Mesenchymal stem cell (in vitro differentiated cells and primary cell): Measurements from ENCODE around the gene NIT2.
"Not testable (repeated sequence)": the region's sequence is repeated elsewhere in the genome, so short reads cannot be mapped to it uniquely, and the experiment has no call there.

ENCODE experiments used
- DNase-seq: peaks from one replicate; pipeline ENCODE4 v3.0.0-alpha.2; 2013
- H2AFZ ChIP-seq: one replicate; pipeline ENCODE4 v1.6.1; 2013; ENCODE audit warnings: low read depth, mild to moderate bottlenecking, control low read depth, inconsistent platforms, low read length, moderate library complexity
- H2AK5ac ChIP-seq: 2 replicates; pipeline ENCODE4 v1.6.1; 2013; ENCODE audit warnings: low read length, moderate library complexity, mild to moderate bottlenecking, inconsistent platforms; ENCODE audit not compliant: severe bottlenecking
- H2BK120ac ChIP-seq: one replicate; pipeline ENCODE4 v1.6.1; 2013; ENCODE audit warnings: low read depth, mild to moderate bottlenecking, inconsistent platforms, low read length, moderate library complexity
- H2BK12ac ChIP-seq, 2 experiments: one replicate each; pipeline ENCODE4 v1.6.1; 2013; ENCODE audit warnings: inconsistent platforms in 2 of 2, low read length in 2 of 2, mild to moderate bottlenecking in 2 of 2, moderate library complexity in 2 of 2, control low read depth in 1 of 2
- H2BK15ac ChIP-seq: one replicate; pipeline ENCODE4 v1.6.1; 2013; ENCODE audit warnings: mild to moderate bottlenecking, low read depth, inconsistent platforms; ENCODE audit not compliant: poor library complexity, severe bottlenecking
- H2BK5ac ChIP-seq: 2 replicates; pipeline ENCODE4 v1.6.1; 2013; ENCODE audit warnings: low read depth, mild to moderate bottlenecking, low read length, control low read depth, inconsistent platforms; ENCODE audit not compliant: poor library complexity, severe bottlenecking
- H3K14ac ChIP-seq, 2 experiments: one replicate each; pipeline ENCODE4 v1.6.1; 2013; ENCODE audit warnings: inconsistent platforms in 2 of 2, low read length in 2 of 2, control low read depth in 1 of 2, mild to moderate bottlenecking in 1 of 2, moderate library complexity in 1 of 2
- H3K18ac ChIP-seq, 2 experiments: one replicate each; pipeline ENCODE4 v1.6.1; 2013; ENCODE audit warnings: inconsistent platforms in 2 of 2, low read length in 2 of 2, control low read depth in 1 of 2, low read depth in 1 of 2, mild to moderate bottlenecking in 1 of 2
- H3K23ac ChIP-seq, 2 experiments: one replicate each; pipeline ENCODE4 v1.6.1; 2013; ENCODE audit warnings: inconsistent platforms in 2 of 2, low read length in 2 of 2, mild to moderate bottlenecking in 2 of 2, moderate library complexity in 2 of 2, control low read depth in 1 of 2
- H3K27ac ChIP-seq: 2 replicates; pipeline ENCODE4 v1.5.1; 2013; ENCODE audit warnings: mild to moderate bottlenecking, moderate library complexity, low read length, control low read depth, inconsistent platforms; ENCODE audit not compliant: poor library complexity, severe bottlenecking
- H3K27me3 ChIP-seq, 2 experiments: 2 replicates each; pipeline versions ENCODE4 v1.6.1 to v1.7.0; 2013; ENCODE audit warnings: low read length in 2 of 2, mild to moderate bottlenecking in 2 of 2, moderate library complexity in 2 of 2, control low read depth in 1 of 2, inconsistent platforms in 1 of 2; ENCODE audit not compliant: control insufficient read depth in 1 of 2, insufficient read depth in 1 of 2
- H3K36me3 ChIP-seq, 2 experiments: 2 replicates each; pipeline versions ENCODE4 v1.6.1 to v1.7.0; 2013; ENCODE audit warnings: low read length in 2 of 2, control low read depth in 1 of 2, inconsistent platforms in 1 of 2, low read depth in 1 of 2, mild to moderate bottlenecking in 1 of 2; ENCODE audit not compliant: insufficient read depth in 2 of 2, control insufficient read depth in 1 of 2
- H3K4ac ChIP-seq, 2 experiments: one replicate each; pipeline ENCODE4 v1.6.1; 2013; ENCODE audit warnings: inconsistent platforms in 2 of 2, low read length in 2 of 2, mild to moderate bottlenecking in 2 of 2, moderate library complexity in 2 of 2, control low read depth in 1 of 2, low read depth in 1 of 2
- H3K4me1 ChIP-seq: 2 replicates; pipeline ENCODE4 v1.6.1; 2013; ENCODE audit warnings: low read depth, low read length, control low read depth; ENCODE audit not compliant: control insufficient read depth, insufficient read depth
- H3K4me2 ChIP-seq: 2 replicates; pipeline ENCODE4 v1.6.1; 2013; ENCODE audit warnings: low read length, mild to moderate bottlenecking, inconsistent platforms; ENCODE audit not compliant: poor library complexity, severe bottlenecking
- H3K4me3 ChIP-seq, 2 experiments: 2 replicates each; pipeline versions ENCODE4 v1.5.1 to v1.7.0; 2013; ENCODE audit warnings: low read length in 2 of 2, mild to moderate bottlenecking in 2 of 2, control low read depth in 1 of 2, low read depth in 1 of 2; ENCODE audit not compliant: insufficient read depth in 1 of 2
- H3K79me1 ChIP-seq: replicated peaks from 2 replicates; pipeline ENCODE4 v1.6.1; 2013; ENCODE audit warnings: mild to moderate bottlenecking, control low read depth, low read length, inconsistent platforms; ENCODE audit not compliant: poor library complexity, severe bottlenecking
- H3K9ac ChIP-seq: 2 replicates; pipeline ENCODE4 v1.7.0; 2013; ENCODE audit warnings: mild to moderate bottlenecking, low read length, moderate library complexity
- H3K9me3 ChIP-seq: 2 replicates; pipeline ENCODE4 v1.7.0; 2013; ENCODE audit warnings: mild to moderate bottlenecking, low read length; ENCODE audit not compliant: control insufficient read depth
- H4K8ac ChIP-seq: one replicate; pipeline ENCODE4 v1.6.1; 2013; ENCODE audit warnings: inconsistent platforms, mild to moderate bottlenecking, low read length, moderate library complexity
- H4K91ac ChIP-seq: one replicate; pipeline ENCODE4 v1.6.1; 2013; ENCODE audit warnings: mild to moderate bottlenecking, low read length, inconsistent platforms
- WGBS: methylation state at CpG from one replicate; pipeline ENCODE4 v1.1.7; 2013; ENCODE audit warnings: mixed read lengths; 5-methylcytosine and 5-hydroxymethylcytosine counted together

The NIT2 gene

DNA sequence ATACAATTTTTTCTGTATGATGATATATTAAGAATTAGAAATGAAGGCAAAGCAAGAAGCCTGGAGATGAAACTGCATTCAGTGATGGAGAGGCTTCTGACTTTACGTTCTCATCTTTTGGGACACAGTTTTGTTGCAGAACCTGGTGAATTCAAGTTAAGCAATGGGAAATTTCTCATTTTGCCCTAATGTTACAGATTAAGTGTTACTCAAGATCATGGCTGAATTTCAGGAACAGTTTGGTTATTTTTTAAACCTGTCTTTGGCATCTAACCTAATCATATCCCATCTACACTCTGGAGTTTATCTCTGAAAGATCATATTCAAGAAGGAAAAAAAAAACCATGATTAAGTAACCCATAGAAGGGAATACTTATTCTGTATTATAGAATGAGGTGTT lies 6.0 kb downstream of the NIT2 start:
- 92% methylated on average over 1 of the region's 1 CpG for WGBS
- no peak overlapping the region for H3K4me3 ChIP-seq
- no peak overlapping the region for H2BK15ac ChIP-seq

DNA sequence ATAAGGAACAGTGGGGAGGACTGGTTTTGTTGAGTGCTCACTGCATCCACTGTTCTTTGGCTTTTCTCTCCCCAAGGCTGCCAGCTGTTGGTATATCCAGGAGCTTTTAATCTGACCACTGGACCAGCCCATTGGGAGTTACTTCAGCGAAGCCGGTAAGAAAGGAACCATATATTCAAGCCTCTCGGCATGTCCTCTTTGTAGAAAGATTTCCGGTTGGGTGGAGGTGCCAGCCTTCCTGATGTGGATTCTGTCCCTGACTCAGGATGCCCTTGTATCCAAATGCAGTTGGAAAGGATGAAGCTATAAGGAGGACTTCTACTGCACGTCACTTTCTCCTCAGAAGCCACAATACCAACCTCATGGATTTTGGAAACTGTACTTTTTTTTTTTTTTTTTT lies 14.2 kb downstream of the NIT2 start:
- Histone ChIP-seq H2BK12ac (no peak overlapping the region), H3K23ac (no peak overlapping the region), H3K79me1 (peaks cover 9% of the 10 kb centered on the region), H3K14ac (no peak overlapping the region), H2BK15ac (no peak overlapping the region), H3K27ac (no peak overlapping the region), H3K27me3 (no peaks in the 10 kb centered on the region), H2BK5ac (no peak overlapping the region), H3K9me3 (peaks cover 3% of the 10 kb centered on the region), H2BK120ac (no peak overlapping the region), H3K18ac (no peak overlapping the region), H4K91ac (no peak overlapping the region), H3K4me1 (no peaks in the 10 kb centered on the region), H3K4me3 (no peak overlapping the region), H3K36me3 (peaks cover 27 to 83% of the 10 kb centered on the region in 2 experiments), H3K4me2 (no peak overlapping the region), H3K4ac (no peak overlapping the region), H3K9ac (no peak overlapping the region), H2AK5ac (no peak overlapping the region), H2AFZ (no peak overlapping the region), H4K8ac (no peak overlapping the region)
- WGBS = 97% methylated on average over 4 of the region's 5 CpGs
- no peak for DNase-seq

More for the DNA sequence above, 6.0 kb downstream of the NIT2 start:
- H2BK12ac ChIP-seq = no peak overlapping the region
- H4K8ac ChIP-seq = no peak overlapping the region
- H3K79me1 ChIP-seq = peaks cover 19% of the 10 kb centered on the region
- no peak for DNase-seq
- no peak overlapping the region for H3K14ac ChIP-seq
- no peak overlapping the region for H3K18ac ChIP-seq
- peaks cover 2% of the 10 kb centered on the region for H3K9me3 ChIP-seq
- H4K91ac ChIP-seq = no peak overlapping the region
- H3K4ac ChIP-seq = no peak overlapping the region
- no peak overlapping the region for H2BK120ac ChIP-seq
- H2AFZ ChIP-seq = no peak overlapping the region
- H3K9ac ChIP-seq = no peak overlapping the region
- no peak overlapping the region for H3K27ac ChIP-seq
- H3K4me1 ChIP-seq = peaks cover 4% of the 10 kb centered on the region
- no peak overlapping the region for H3K4me2 ChIP-seq
- H2AK5ac ChIP-seq = no peak overlapping the region
- H2BK5ac ChIP-seq = no peak overlapping the region
- no peak overlapping the region for H3K23ac ChIP-seq
- peaks cover 18 to 67% of the 10 kb centered on the region in 2 experiments for H3K36me3 ChIP-seq
- no peaks in the 10 kb centered on the region for H3K27me3 ChIP-seq

DNA sequence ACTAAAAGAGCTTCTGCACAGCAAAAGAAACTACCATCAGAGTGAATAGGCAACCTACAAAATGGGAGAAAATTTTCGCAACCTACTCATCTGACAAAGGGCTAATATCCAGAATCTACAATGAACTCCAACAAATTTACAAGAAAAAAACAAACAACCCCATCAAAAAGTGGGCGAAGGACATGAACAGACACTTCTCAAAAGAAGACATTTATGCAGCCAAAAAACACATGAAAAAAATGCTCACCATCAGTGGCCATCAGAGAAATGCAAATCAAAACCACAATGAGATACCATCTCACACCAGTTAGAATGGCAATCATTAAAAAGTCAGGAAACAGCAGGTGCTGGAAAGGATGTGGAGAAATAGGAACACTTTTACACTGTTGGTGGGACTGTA lies 17.2 kb downstream of the NIT2 start:
- H2AFZ ChIP-seq, H3K9ac ChIP-seq, H4K8ac ChIP-seq, H3K27ac ChIP-seq, H3K23ac ChIP-seq, H2BK15ac ChIP-seq, H3K4me3 ChIP-seq, H2AK5ac ChIP-seq, H3K4me1 ChIP-seq, H3K18ac ChIP-seq, H2BK5ac ChIP-seq, H3K9me3 ChIP-seq, H2BK120ac ChIP-seq, H3K4me2 ChIP-seq, H4K91ac ChIP-seq, H3K14ac ChIP-seq, H2BK12ac ChIP-seq, DNase-seq, H3K27me3 ChIP-seq, H3K4ac ChIP-seq: not testable (repeated sequence)
- WGBS = 89% methylated on average over 1 of the region's 2 CpGs
- Histone ChIP-seq H3K36me3 (peaks cover 29 to 84% of the 10 kb centered on the region in 2 experiments), H3K79me1 (peaks cover 14% of the 10 kb centered on the region)

DNA sequence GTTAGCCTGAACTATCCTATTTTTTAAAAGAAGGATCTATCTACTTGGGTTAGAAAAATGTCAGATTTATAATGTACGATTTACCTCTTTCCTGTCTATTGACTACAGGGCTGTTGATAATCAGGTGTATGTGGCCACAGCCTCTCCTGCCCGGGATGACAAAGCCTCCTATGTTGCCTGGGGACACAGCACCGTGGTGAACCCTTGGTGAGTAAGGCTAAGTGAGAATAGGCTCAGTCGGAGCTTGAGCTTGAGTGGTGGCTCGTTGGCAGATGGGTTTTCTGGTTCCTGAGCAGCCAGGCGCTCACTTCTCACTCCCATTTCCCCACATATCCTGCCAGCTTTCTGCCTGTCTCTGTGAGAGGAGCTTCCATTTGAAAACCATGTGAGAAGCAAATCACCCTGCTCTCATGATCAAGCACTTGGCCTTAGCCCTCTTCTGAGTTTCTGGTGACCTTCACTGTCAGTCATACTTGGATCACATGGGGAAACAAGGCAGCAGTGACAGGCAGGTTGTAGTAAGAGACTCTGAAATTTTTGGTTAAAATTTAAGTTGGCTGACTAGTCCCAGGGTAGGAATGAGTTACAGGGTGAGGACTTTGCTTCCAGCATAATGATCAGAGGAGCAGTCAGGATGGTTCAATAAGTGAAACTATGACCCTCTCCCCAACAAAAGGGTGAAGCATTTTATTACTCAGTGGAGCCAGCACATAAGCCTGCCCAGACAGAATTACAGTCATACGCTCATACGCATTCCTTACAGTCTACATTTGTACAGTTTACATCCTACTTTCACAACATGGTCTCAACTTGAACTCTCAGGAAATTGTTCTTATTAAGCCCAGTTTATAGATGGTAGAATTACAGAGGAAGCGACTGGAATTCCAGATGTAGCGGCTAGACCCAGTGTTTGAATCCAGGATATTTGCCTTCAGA lies 18.0 kb downstream of the NIT2 start:
- Histone ChIP-seq H3K14ac (no peak overlapping the region), H3K4me3 (no peak overlapping the region), H2BK5ac (no peak overlapping the region), H2BK15ac (no peak overlapping the region), H2AK5ac (no peak overlapping the region), H3K79me1 (peaks cover 14% of the 10 kb centered on the region), H3K36me3 (peaks cover 26 to 86% of the 10 kb centered on the region in 2 experiments), H3K27me3 (no peaks in the 10 kb centered on the region), H3K4ac (no peak overlapping the region), H3K9ac (no peak overlapping the region), H3K27ac (no peak overlapping the region), H4K91ac (no peak overlapping the region), H2AFZ (no peak overlapping the region), H4K8ac (no peak overlapping the region), H3K4me1 (peaks cover 4% of the 10 kb centered on the region), H3K18ac (no peak overlapping the region), H2BK12ac (no peak overlapping the region), H3K9me3 (peaks cover 3% of the 10 kb centered on the region), H2BK120ac (no peak overlapping the region), H3K23ac (no peak overlapping the region), H3K4me2 (no peak overlapping the region)
- 99% methylated on average over 10 of the region's 10 CpGs for WGBS
- DNase-seq = no peak
